ENCODE results near the gene SKI.

Gene SKI

DNA sequence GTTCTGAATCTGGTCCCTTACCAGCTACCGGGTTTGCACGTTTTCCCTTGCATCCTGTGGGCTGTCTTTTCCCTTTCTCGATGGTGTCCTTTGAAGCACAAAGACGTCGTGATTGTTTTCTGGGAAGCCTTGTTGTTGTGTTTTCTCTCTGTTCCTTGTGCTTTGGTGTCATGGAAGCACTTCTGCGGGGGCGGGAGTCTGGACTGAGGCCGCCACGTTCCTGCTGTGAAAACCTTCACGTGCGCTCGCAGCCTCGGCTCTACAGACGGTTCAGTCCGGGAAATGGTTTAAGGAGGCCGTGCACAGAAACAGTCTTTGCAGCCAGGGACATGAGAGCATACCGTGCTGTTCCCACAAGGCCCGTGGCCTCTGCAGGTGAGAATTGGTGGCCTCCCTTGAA is 68.5 kb downstream of the SKI start:
- peaks cover 42% of the 10 kb centered on the region for H3K4me1 Mint-ChIP-seq (ENCODE audit: low read depth)
- H3K4me3 Mint-ChIP-seq = peak overlapping the region; percentile 10
- H3K9me3 Mint-ChIP-seq = no peaks in the 10 kb centered on the region
- H3K27me3 Mint-ChIP-seq (ENCODE audit: low read depth) = no peaks in the 10 kb centered on the region
- peak overlapping the region; percentile 55 for H3K27ac Mint-ChIP-seq
- peaks cover 8% of the 10 kb centered on the region for H3K36me3 Mint-ChIP-seq (ENCODE audit: low read depth)

DNA sequence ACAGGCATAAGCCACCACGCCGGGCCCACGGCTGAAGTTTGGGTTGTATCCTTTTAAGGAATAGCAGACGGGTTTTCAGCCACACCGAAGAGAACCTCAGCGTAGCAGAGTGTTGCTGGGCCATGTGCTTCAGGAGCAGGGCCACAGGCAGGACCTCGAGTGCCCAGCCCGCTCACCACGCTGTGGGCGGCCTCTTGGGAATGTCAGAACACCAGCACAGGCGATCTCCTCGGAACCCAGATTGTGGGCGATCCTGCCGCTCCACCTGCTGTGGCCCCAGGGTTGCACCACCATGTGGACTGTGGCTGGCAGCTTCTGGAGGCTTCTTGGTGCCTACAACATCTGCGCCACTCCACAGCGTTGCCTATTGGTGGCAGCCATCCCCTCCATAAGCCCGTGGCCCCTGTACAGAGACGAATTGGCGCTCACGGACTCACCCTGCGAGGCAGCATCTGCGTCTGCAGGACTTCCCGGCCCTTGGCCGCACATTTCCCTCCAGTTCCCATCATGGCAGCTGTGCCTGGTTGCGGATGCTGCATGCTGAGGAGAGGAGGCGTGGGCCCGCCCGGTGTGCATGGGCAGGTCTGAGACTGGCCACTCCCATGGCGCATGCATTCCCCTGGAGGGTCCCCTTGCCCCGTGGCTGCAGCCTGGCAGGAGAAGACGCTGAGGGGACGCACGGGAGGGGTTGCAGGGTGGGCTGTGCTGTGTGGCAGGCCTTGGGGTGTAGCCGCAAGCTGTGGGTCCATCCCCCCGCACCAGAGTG is 69.3 kb downstream of the SKI start:
- Mint-ChIP-seq H3K4me1 (ENCODE audit: low read depth) (peaks cover 43% of the 10 kb centered on the region), H3K27me3 (ENCODE audit: low read depth) (no peaks in the 10 kb centered on the region), H3K36me3 (ENCODE audit: low read depth) (peaks cover 8% of the 10 kb centered on the region), H3K4me3 (no peak overlapping the region), H3K27ac (no peak overlapping the region), H3K9me3 (no peaks in the 10 kb centered on the region)

DNA sequence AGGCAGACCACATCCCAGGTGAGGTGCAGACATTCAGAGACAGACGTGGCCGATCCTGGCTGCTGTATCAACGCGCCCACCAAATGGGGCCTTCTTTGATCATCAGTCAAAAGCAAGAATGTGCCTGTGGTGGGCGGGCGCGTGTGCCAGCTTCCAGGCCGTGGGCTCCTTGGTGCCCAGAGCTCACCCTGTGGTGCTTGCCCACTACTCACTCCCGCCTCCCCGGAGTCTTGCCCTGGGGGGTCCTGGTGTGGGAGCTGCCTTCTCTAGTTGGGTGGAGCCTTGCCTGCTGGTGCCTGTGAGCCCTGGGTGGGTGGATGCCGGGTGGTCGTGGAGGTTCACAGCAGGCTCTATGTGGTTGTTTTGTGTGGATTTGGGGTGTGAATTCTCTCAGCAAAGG is 70.6 kb downstream of the SKI start:
- Mint-ChIP-seq H3K4me1 (ENCODE audit: low read depth) (peaks cover 44% of the 10 kb centered on the region), H3K4me3 (no peak overlapping the region), H3K27me3 (ENCODE audit: low read depth) (no peaks in the 10 kb centered on the region), H3K36me3 (ENCODE audit: low read depth) (peaks cover 10% of the 10 kb centered on the region), H3K27ac (peak overlapping the region; percentile 74), H3K9me3 (no peaks in the 10 kb centered on the region)

DNA sequence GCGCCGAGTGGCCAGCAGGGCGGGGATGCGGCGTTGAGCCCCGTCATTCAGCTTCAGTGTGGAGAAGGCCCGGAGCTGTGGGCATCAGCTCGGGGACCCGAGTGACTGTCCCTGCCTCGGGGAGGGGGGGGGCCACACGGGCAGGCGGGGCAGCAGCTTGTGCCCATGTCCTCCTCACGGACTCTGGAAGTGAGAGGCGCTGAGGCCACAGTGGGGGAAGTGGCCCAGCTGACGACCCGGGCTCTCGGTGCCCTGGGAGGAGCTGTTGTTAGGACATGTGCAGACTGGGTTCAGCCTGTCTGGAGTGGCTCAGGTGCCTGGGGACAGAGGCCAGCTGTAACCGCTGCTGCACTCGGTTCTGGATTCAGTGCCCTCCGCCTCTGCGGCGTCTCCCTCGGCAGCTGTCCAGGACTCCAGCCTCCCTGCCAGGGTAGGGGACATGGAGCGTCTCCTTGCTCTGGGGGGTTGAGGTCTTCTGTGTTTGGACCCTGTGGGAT is 71.1 kb downstream of the SKI start:
- H3K36me3 Mint-ChIP-seq (ENCODE audit: low read depth) = peaks cover 10% of the 10 kb centered on the region
- H3K27ac Mint-ChIP-seq = peak overlapping the region; percentile 74
- no peaks in the 10 kb centered on the region for H3K27me3 Mint-ChIP-seq (ENCODE audit: low read depth)
- H3K4me3 Mint-ChIP-seq = peak overlapping the region; percentile 17
- H3K9me3 Mint-ChIP-seq = no peaks in the 10 kb centered on the region
- peaks cover 41% of the 10 kb centered on the region for H3K4me1 Mint-ChIP-seq (ENCODE audit: low read depth)

DNA sequence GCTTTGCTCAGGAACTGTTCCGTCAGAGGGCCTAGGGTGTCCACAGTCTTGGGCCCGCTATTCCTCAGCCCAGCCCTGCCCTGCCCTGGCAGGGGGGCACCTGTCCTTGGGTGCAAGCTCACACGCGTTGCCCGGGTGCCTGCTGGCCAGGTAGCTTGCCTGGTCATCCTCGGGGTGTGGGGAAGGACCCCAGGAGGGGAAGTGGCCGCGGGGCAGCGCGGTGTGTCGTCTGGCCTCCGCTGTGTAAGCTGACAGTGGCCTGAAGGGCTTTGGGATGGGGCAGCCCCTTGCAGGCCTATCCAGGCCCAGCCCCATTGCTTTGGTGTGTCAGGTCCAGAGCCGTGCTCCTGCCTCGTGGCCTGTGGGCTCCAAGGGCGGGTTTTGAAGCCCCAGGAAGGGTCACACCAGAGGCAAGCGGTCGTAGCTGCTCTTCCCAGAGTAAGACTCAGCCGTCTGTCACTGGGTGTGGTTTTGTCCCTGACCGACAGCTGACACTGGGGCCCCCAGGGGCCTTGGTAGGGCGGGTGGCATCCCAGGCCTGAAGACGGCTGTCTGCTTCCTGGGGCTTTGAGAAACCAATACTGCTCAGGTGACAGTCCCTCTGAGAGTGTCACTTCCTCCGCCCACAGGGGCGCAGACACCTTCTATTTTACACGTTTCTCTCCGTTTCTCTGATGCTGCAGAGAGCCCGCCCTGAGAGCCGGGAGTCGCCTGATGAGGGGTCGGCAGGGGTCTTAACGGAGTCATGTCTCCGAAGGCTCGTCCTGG is 72.1 kb downstream of the SKI start:
- H3K4me1 Mint-ChIP-seq (ENCODE audit: low read depth) = peaks cover 41% of the 10 kb centered on the region
- H3K36me3 Mint-ChIP-seq (ENCODE audit: low read depth) = peaks cover 10% of the 10 kb centered on the region
- H3K9me3 Mint-ChIP-seq = no peaks in the 10 kb centered on the region
- H3K27me3 Mint-ChIP-seq (ENCODE audit: low read depth) = no peaks in the 10 kb centered on the region
- H3K27ac Mint-ChIP-seq = peak overlapping the region; percentile 94
- peak overlapping the region; percentile 66 for H3K4me3 Mint-ChIP-seq

DNA sequence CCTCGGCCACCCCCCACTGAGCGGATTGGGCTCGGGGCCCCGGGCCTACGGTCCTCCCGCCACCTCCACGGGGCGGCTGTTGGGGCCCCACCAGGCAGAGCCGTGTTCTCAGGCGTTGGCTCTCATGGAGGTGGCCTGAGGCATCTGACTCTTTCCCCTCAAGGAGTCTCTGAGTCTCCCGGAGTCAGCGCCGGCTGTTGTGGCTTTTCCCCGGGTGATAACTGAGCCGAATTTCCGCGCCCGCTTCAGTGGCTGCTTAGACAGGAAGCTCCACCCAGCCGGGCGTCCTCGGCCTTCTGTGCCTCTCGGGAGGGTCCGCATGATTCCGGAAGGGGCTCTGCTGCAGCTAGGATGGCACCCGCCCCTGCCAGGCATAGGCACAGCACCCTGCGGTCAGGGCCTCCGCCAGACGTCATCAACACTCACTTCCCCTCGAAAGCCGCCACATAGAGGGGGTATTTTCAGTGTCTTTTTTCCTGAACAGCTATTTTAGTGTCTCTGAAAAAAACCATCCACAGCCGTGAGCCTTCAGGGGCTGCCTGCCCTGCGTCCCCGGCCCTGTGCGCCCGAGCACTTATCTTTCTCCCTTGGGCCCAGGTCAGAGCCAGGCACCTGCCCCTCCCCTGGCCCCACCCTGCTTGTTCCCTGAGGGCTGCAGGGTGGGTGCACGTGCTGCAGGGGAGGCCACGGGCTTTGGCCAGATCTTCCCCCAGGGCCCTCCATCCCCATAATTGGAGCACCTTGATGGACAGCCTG is 72.9 kb downstream of the SKI start:
- H3K4me1 Mint-ChIP-seq (ENCODE audit: low read depth) = peaks cover 33% of the 10 kb centered on the region
- H3K27me3 Mint-ChIP-seq (ENCODE audit: low read depth) = no peaks in the 10 kb centered on the region

DNA sequence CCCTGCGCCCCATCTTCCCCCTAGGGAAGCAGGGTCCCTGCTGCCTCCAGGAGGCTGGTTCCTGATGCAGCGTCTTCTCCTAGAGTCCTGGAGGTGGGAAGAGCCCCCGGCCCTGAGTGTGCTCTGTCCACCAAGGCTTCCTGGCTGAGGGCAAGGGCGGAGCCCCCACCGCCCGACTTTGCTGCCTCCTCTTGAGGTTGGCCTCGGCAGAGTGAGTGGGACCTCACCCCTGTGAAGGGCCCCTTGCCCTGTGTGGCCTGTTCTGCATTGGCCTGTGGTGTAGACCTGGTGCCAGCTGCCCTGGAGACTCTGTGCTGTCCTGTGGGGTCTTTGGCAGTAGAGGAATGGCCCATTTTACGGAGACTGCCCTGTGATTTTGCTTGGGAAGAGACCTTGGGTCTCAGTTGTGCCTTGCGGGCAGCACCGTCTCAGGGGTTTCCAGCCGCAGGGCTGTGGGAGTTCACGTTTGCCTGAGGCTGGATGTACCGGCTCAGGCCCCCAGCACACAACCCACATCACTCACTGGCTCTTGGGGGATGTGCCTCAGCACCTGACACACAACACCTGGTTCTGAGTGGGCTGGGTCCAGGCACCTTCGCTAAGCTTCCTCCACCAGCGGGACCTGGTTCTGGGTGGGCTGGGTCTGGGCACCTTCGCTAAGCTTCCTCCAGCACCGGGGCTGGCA is 73.6 kb downstream of the SKI start:
- H3K27me3 Mint-ChIP-seq (ENCODE audit: low read depth) = no peaks in the 10 kb centered on the region
- H3K4me3 Mint-ChIP-seq = peak overlapping the region; percentile 66
- peaks cover 10% of the 10 kb centered on the region for H3K36me3 Mint-ChIP-seq (ENCODE audit: low read depth)
- H3K27ac Mint-ChIP-seq = peak overlapping the region; percentile 94
- no peaks in the 10 kb centered on the region for H3K9me3 Mint-ChIP-seq
- H3K4me1 Mint-ChIP-seq (ENCODE audit: low read depth) = peaks cover 29% of the 10 kb centered on the region

More for the DNA sequence above, 72.9 kb downstream of the SKI start:
- Mint-ChIP-seq H3K9me3 (no peaks in the 10 kb centered on the region), H3K4me3 (peak overlapping the region; percentile 66), H3K27ac (peak overlapping the region; percentile 94), H3K36me3 (ENCODE audit: low read depth) (peaks cover 15% of the 10 kb centered on the region)

DNA sequence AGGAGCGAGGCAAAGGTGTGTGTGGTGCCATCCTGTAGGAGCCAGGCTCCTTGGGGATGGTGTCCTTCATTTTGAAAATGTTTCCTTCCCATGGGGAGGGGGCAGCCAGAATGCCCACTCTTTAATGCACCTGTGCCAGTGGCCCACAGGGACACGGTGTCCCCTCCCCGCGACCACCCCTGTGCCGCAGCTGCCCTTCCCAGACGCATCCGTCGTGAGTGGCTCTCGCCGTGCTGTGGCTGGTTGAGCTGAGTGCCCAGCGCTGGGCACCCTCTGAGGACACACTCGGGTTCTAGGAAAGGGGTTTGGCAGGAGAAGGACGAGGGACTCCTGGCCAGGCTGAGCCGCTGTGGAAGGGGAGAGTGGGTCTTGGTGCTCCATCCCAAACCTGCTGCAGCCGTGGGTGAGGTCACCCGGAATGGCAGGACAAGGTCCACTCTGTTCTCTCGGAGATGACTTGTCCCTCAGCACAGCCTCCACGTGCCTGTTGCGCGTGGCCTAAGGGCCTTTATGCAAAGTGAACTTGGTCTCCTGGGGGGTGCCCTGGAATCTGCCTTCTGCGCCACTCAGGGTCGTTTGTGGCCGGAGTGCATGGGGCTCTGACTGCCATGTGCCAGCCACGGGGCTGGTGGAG is 74.3 kb downstream of the SKI start:
- no peaks in the 10 kb centered on the region for H3K9me3 Mint-ChIP-seq
- H3K27ac Mint-ChIP-seq = no peak overlapping the region
- peaks cover 10% of the 10 kb centered on the region for H3K36me3 Mint-ChIP-seq (ENCODE audit: low read depth)
- no peak overlapping the region for H3K4me3 Mint-ChIP-seq
- no peaks in the 10 kb centered on the region for H3K27me3 Mint-ChIP-seq (ENCODE audit: low read depth)
- H3K4me1 Mint-ChIP-seq (ENCODE audit: low read depth) = peaks cover 29% of the 10 kb centered on the region

DNA sequence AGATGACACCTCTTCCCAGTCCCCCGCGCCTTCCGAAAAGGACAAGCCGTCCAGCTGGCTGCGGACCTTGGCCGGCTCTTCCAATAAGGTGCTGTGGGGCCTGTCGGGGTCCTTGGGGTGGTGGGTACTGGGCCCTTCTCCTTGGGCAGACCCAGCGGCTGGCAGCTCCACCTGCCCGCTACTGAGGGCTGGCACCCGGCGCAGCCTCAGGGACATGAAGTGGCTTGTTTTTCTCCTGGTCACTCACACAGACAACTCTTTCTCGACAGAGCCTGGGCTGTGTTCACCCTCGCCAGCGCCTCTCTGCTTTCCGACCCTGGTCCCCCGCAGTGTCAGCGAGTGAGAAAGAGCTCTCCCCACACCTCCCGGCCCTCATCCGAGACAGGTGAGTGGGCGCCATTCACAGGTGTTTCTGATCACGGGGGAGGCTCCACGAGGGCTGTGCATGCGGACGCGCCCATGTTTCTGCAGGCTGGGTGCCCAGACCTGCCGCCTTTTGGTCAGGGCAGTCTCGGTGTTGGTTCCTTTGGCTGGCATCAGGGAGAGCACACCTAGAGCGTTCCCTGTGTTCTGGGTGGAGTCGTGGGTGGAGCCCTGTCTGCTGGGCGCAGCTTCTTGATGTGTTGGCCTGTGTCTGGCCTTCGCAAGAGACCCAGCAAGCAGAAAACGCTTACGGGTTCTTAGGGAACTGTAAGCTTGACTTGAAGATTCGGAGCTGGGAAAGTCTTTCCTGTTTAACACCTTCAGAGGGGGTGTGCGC is 75.1 kb downstream of the SKI start:
- Mint-ChIP-seq H3K27me3 (ENCODE audit: low read depth) (no peaks in the 10 kb centered on the region), H3K4me3 (no peak overlapping the region)

DNA sequence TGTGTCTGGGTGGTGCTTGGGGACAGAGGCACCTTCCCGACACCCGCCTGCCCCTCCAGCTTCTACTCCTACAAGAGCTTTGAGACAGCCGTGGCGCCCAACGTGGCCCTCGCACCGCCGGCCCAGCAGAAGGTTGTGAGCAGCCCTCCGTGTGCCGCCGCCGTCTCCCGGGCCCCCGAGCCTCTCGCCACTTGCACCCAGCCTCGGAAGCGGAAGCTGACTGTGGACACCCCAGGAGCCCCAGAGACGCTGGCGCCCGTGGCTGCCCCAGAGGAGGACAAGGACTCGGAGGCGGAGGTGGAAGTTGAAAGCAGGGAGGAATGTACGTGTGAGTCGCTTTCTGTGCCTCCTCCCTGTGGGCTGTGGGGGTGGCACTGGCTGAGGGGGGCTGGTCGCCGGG is 75.7 kb downstream of the SKI start:
- Mint-ChIP-seq H3K27me3 (ENCODE audit: low read depth) (no peaks in the 10 kb centered on the region), H3K27ac (no peak overlapping the region), H3K9me3 (no peaks in the 10 kb centered on the region), H3K36me3 (ENCODE audit: low read depth) (peaks cover 20% of the 10 kb centered on the region), H3K4me1 (ENCODE audit: low read depth) (peaks cover 25% of the 10 kb centered on the region), H3K4me3 (no peak overlapping the region)

More for the DNA sequence above, 75.1 kb downstream of the SKI start:
- H3K27ac Mint-ChIP-seq = no peak overlapping the region
- peaks cover 17% of the 10 kb centered on the region for H3K36me3 Mint-ChIP-seq (ENCODE audit: low read depth)
- H3K4me1 Mint-ChIP-seq (ENCODE audit: low read depth) = peaks cover 29% of the 10 kb centered on the region
- H3K9me3 Mint-ChIP-seq = no peaks in the 10 kb centered on the region

DNA sequence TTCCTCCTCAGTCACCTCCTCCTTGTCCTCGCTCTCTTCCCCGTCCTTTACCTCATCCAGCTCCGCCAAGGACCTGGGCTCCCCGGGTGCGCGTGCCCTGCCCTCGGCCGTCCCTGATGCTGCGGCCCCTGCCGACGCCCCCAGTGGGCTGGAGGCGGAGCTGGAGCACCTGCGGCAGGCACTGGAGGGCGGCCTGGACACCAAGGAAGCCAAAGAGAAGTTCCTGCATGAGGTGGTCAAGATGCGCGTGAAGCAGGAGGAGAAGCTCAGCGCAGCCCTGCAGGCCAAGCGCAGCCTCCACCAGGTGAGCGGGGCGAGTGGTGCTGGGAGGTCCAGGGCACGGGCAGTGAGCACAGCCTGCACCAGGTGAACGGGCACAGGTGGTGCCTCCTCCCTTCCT is 76.2 kb downstream of the SKI start:
- Mint-ChIP-seq H3K27ac (no peak overlapping the region), H3K27me3 (ENCODE audit: low read depth) (no peaks in the 10 kb centered on the region), H3K4me3 (no peak overlapping the region), H3K9me3 (no peaks in the 10 kb centered on the region), H3K4me1 (ENCODE audit: low read depth) (peaks cover 22% of the 10 kb centered on the region), H3K36me3 (ENCODE audit: low read depth) (peaks cover 20% of the 10 kb centered on the region)

DNA sequence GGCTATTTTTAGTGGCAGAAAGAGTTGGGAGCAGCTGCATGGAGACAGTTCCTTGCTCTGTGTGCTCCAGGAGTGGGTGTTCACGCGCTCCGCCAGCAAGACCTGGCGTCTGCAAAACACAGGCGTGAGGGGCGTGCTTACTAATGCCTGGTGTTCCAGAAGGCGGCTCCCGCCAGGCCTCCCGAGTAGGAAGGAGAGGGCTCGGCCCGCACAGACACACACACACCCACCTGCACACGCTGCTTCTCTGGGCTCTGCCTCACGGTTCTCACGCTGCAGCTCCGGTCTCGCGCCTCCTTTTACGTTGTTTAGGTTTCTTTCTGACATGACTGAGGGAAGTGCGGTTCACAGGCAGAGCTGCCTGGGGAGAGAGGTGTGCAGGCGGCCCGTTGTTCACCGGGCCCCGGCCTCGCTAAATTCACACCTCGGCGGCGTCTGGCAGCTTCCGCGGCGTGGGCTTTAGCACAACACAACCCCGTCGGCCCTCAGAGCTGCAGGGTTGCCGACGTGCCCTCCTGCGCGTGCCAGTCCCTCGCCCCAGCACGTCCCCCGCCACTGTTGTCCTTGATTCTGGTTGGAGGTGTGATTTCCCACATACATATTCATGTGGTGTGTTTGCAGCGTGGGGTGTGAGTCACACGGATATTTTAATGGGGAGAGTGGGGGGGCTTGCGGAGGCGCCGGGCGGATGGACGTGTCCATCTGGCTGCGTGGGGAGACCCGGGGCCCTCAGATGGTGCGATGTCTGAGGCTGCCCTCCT is 77.0 kb downstream of the SKI start:
- Mint-ChIP-seq H3K27me3 (ENCODE audit: low read depth) (no peaks in the 10 kb centered on the region), H3K9me3 (no peaks in the 10 kb centered on the region), H3K4me1 (ENCODE audit: low read depth) (peaks cover 17% of the 10 kb centered on the region), H3K27ac (no peak overlapping the region), H3K4me3 (no peak overlapping the region), H3K36me3 (ENCODE audit: low read depth) (peaks cover 20% of the 10 kb centered on the region)

Data from T-helper 1 cell treated with Interleukin-12 subunit alpha and Interleukin-12 subunit beta and Interleukin-4 antibody, amounts not matched to agents 30 μg/mL and 1 μg/mL, for 36 hours (primary cell).